SK-N-SH (cell line): Measurements from ENCODE around the gene SPTLC2.

Source experiments
- EP300 ChIP-seq, 2 experiments: IDR thresholded peaks; 2 replicates each; pipeline versions ENCODE4 v1.4.0 to v1.6.1; 2012; ENCODE audit warnings: borderline replicate concordance in 1 of 2, low read depth in 1 of 2, low read length in 1 of 2
- RCOR1 ChIP-seq: fragments of 150-350 bp; IDR thresholded peaks from 2 replicates; pipeline ENCODE4 v1.6.1; 2017; ENCODE audit warnings: antibody characterized with exemption, low read length
- SIN3A ChIP-seq: IDR thresholded peaks from 2 replicates; pipeline ENCODE4 v1.6.1; 2012; ENCODE audit warnings: low read depth, mild to moderate bottlenecking, low read length, moderate library complexity, borderline replicate concordance
- TAF1 ChIP-seq: IDR thresholded peaks from 2 replicates; pipeline ENCODE4 v1.6.1; 2012; ENCODE audit warnings: low read depth, mild to moderate bottlenecking, low read length, moderate library complexity, borderline replicate concordance
- TF ChIP-seq, protein P1 (sequence below): fragments of 200-600 bp; sonication (generic); IDR thresholded peaks from 2 replicates; pipeline ENCODE4 v1.6.1; 2017; ENCODE audit warnings: antibody characterized with exemption, mild to moderate bottlenecking, moderate library complexity

DNA sequence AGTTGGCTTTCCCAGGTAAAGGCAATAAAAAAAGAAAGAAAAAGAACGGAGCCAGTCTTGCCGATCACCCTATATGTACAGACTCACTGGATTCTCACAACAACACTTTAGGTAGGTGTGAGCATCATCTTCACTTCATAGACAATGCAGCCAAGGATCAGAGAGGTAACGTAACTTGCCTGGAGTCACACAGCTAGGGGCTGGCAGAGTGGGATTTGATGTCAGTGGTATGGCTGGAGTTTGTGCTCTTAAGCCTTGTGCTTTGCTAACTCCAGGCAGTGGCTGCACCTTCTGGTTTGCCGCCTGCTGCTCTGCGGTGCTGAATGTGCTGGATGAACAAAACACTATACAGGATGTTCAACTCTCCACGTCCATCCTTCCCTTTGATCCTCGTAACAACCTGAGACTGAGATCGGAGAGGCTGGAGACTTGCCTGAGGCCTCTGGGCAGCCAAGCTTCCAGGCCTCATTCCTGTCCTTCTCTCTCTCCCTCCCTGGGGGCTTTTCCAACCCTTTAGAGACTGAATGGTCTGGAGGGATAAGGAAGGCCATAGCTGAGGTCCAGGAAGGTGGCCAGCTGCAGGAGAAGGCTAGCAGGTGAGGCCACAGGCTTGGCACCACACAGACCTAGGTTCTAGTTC is 126.0 kb downstream of the SPTLC2 start:
- TF ChIP-seq RCOR1, result no peak
- no peak for TF ChIP-seq EP300 (IDR thresholded peaks at IDR 0.05; ENCODE audit: borderline replicate concordance in 1 of 2, low read depth in 1 of 2, low read length in 1 of 2)
- TF ChIP-seq, protein P1, sequence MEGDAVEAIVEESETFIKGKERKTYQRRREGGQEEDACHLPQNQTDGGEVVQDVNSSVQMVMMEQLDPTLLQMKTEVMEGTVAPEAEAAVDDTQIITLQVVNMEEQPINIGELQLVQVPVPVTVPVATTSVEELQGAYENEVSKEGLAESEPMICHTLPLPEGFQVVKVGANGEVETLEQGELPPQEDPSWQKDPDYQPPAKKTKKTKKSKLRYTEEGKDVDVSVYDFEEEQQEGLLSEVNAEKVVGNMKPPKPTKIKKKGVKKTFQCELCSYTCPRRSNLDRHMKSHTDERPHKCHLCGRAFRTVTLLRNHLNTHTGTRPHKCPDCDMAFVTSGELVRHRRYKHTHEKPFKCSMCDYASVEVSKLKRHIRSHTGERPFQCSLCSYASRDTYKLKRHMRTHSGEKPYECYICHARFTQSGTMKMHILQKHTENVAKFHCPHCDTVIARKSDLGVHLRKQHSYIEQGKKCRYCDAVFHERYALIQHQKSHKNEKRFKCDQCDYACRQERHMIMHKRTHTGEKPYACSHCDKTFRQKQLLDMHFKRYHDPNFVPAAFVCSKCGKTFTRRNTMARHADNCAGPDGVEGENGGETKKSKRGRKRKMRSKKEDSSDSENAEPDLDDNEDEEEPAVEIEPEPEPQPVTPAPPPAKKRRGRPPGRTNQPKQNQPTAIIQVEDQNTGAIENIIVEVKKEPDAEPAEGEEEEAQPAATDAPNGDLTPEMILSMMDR, result no peak
- TF ChIP-seq SIN3A, result no peak
- no peak for TF ChIP-seq TAF1
